Measurements from ENCODE around the gene ZNF407. TPM values are rescaled to one million over a fixed set of nuclear protein-coding genes. Genes with fewer than 3 reads are reported as not detected.
A peak's percentile ranks its signal among the peaks of the same experiment; 100 is the strongest.

Gene ZNF407
- total RNA-seq, 1 donor from 2014 or later = 13.2 TPM

DNA sequence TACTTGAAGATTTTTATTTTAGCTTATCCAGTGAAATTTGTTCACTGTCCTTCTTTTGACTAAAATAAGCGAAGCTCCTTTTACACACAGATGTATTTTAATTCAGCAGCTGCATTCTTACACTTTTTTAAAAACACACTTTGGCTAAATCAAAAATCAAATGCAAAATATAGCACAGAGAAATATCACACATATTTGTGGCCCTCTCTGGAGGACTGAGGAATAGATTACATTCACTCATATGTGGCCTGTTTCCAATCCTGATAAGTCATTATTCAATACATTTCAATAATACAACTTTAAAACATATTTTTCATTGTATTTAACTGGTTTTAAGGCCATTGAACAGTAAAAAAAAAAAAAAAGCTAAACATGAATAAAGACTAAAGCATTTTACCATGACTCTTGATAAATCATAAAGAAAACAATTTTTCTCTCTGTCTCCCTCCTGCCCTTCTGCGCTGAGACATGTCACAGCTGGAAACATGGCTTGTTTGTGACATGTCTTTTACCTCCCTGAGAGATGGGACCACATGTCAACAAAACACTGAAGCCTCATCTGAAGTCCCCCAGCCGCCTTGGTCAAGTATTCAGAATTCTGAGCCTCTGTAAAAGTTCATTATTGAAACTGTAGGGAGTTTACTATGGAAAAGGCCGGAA, 221.0 kb downstream of the ZNF407 start:
- DNase-seq (ENCODE audit: low read depth, low spot score) = no peak
- H3K27me3 Mint-ChIP-seq (ENCODE audit: low read depth) = no peaks in the 10 kb centered on the region

DNA sequence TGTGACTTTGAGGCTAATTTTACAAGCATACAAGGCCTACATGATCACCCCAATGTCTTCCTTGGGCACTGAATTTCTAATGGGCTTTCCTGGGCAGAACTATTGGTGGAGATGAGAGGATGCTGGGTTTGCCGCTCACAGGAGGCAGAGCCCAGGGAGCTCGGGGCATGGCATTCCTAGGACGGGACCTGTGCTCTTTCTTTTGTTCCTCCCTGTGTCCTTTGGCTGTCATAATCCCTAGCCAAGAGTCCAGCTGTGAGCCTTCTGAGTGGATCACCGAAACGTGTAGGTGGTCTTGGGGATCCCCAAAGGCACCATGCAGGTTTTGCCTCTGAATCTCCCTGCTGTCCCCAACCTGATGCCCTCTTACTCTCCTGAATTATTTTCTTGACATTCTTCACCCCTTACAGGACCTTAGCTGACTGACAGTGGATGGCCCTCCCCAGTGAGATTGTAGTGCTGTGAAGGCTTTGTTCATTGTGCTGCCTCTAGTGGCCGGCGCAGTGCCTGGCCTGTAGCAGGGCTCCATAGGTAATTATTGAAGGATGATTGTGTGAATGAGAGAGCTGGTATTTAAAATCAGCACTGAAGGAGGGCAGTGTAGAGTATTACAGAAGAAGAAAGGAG, 221.9 kb downstream of the ZNF407 start:
- TF ChIP-seq, protein P1, sequence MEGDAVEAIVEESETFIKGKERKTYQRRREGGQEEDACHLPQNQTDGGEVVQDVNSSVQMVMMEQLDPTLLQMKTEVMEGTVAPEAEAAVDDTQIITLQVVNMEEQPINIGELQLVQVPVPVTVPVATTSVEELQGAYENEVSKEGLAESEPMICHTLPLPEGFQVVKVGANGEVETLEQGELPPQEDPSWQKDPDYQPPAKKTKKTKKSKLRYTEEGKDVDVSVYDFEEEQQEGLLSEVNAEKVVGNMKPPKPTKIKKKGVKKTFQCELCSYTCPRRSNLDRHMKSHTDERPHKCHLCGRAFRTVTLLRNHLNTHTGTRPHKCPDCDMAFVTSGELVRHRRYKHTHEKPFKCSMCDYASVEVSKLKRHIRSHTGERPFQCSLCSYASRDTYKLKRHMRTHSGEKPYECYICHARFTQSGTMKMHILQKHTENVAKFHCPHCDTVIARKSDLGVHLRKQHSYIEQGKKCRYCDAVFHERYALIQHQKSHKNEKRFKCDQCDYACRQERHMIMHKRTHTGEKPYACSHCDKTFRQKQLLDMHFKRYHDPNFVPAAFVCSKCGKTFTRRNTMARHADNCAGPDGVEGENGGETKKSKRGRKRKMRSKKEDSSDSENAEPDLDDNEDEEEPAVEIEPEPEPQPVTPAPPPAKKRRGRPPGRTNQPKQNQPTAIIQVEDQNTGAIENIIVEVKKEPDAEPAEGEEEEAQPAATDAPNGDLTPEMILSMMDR (conservative IDR thresholded peaks at IDR 0.05) = peak; percentile 61
- Mint-ChIP-seq H3K4me1 (no peaks in the 10 kb centered on the region), H3K27me3 (ENCODE audit: low read depth) (no peaks in the 10 kb centered on the region), H3K4me3 (no peak overlapping the region), H3K36me3 (ENCODE audit: low read depth) (peaks cover 12% of the 10 kb centered on the region), H3K9me3 (peaks cover 4% of the 10 kb centered on the region), H3K27ac (ENCODE audit: unreplicated experiment) (no peak overlapping the region)
- peak; percentile 5 for DNase-seq (ENCODE audit: low read depth, low spot score)

More for the DNA sequence above, 221.0 kb downstream of the ZNF407 start:
- Mint-ChIP-seq H3K27ac (ENCODE audit: unreplicated experiment) (no peak overlapping the region), H3K4me1 (no peaks in the 10 kb centered on the region), H3K36me3 (ENCODE audit: low read depth) (peaks cover 8% of the 10 kb centered on the region), H3K4me3 (no peak overlapping the region), H3K9me3 (peaks cover 4% of the 10 kb centered on the region)
- TF ChIP-seq, protein P1 (conservative IDR thresholded peaks at IDR 0.05) = no peak

DNA sequence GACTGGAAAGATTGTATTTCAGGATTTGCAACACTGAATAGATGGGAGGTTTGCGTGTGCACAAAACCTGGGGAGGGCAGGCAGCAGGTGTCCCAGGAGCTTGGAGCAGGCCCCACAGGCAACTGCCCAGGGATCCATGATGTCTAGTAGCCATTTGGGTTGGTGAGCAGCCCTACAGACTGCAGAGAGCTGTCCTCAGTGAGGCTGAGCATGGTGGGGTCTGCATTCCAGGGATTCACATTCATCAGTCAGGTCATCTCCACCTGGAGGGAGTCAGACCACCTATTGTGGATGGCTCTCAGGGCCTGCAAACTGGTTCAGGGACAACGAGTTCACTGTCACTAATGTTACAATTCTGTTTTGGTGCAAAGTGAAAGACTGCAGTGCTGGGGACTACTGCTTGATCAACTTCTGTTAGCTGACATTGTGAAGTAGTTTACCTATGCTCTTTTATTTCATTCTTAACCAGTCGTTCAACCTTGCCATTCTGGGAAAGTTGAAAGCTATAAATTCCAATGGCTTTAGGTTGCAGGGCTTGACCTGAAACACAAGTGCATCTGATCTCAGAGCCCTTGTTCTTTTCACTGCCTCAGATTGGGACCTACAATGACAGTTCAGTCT, 222.6 kb downstream of the ZNF407 start:
- no peak overlapping the region for H3K4me3 Mint-ChIP-seq
- TF ChIP-seq, protein P1 (conservative IDR thresholded peaks at IDR 0.05) = no peak
- no peaks in the 10 kb centered on the region for H3K4me1 Mint-ChIP-seq
- DNase-seq (ENCODE audit: low read depth, low spot score) = no peak
- no peaks in the 10 kb centered on the region for H3K27me3 Mint-ChIP-seq (ENCODE audit: low read depth)
- peaks cover 12% of the 10 kb centered on the region for H3K36me3 Mint-ChIP-seq (ENCODE audit: low read depth)
- H3K9me3 Mint-ChIP-seq = peaks cover 4% of the 10 kb centered on the region
- no peak overlapping the region for H3K27ac Mint-ChIP-seq (ENCODE audit: unreplicated experiment)

DNA sequence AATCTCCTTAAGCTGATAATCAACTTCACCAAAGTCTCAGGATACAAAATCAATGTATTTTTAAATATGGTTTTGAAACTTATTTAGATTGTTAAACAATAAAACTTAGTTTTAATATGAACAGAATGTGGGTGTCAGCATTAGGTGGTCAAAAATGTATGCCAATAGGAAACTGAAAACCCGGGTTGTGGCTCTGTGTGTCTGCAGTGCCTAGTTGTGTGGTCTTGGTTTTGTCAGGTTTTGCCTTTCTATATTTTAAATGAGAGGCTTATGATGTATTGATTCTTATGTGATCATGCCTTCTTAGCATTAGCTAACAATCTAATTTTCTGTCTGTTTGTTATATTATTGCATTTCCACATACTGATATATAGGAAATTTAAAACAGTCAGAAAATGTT, 227.8 kb downstream of the ZNF407 start:
- peaks cover 4% of the 10 kb centered on the region for H3K9me3 Mint-ChIP-seq
- peaks cover 12% of the 10 kb centered on the region for H3K36me3 Mint-ChIP-seq (ENCODE audit: low read depth)

DNA sequence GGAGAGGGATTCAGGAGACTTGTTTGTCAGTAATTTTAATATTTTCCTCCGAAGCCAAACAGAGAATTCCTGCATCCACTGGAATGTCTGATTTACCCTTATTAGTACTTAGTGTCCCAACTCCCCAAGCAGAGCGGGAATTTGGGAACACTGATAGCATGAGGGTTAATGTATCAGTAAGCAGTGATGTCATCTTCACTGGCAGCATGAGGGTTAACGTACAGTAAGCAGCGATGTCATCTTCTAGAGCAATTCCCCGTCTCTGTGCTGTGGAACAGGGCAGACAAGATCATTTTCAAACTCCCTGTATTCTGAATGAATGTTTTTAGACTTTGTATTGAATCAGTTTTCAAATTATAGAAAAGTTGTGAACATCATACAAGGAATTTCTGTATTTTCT, 228.9 kb downstream of the ZNF407 start:
- TF ChIP-seq, protein P1 (conservative IDR thresholded peaks at IDR 0.05) = no peak
- peaks cover 8% of the 10 kb centered on the region for H3K36me3 Mint-ChIP-seq (ENCODE audit: low read depth)
- H3K27ac Mint-ChIP-seq (ENCODE audit: unreplicated experiment) = no peak overlapping the region
- no peak overlapping the region for H3K4me3 Mint-ChIP-seq
- no peak for DNase-seq (ENCODE audit: low read depth, low spot score)
- no peaks in the 10 kb centered on the region for H3K27me3 Mint-ChIP-seq (ENCODE audit: low read depth)
- H3K9me3 Mint-ChIP-seq = no peaks in the 10 kb centered on the region
- H3K4me1 Mint-ChIP-seq = no peaks in the 10 kb centered on the region

More for the DNA sequence above, 227.8 kb downstream of the ZNF407 start:
- no peaks in the 10 kb centered on the region for H3K4me1 Mint-ChIP-seq
- H3K4me3 Mint-ChIP-seq = no peak overlapping the region
- no peak overlapping the region for H3K27ac Mint-ChIP-seq (ENCODE audit: unreplicated experiment)
- DNase-seq (ENCODE audit: low read depth, low spot score) = no peak
- no peaks in the 10 kb centered on the region for H3K27me3 Mint-ChIP-seq (ENCODE audit: low read depth)
- TF ChIP-seq, protein P1 (conservative IDR thresholded peaks at IDR 0.05) = no peak

All from neural crest cell (in vitro differentiated cells).